GM12878 (cell line): Measurements from ENCODE around the gene ARHGAP26.

Source experiments
- JUND ChIP-seq: IDR thresholded peaks from 2 replicates; pipeline ENCODE4 v1.6.1; 2012; ENCODE audit warnings: low read depth, mild to moderate bottlenecking, low read length, improper control_type of control experiment, moderate library complexity
- MYC ChIP-seq: IDR thresholded peaks from 2 replicates; pipeline ENCODE4 v1.6.1; 2011; ENCODE audit warnings: mild to moderate bottlenecking, low read length, moderate library complexity, inconsistent platforms; ENCODE audit not compliant: insufficient read depth, insufficient replicate concordance, insufficient read length, severe bottlenecking
- NR2C2 ChIP-seq: IDR thresholded peaks from 2 replicates; pipeline ENCODE4 v1.6.1; 2011; ENCODE audit warnings: borderline replicate concordance, low read depth; ENCODE audit not compliant: control insufficient read depth, insufficient read length
- TARDBP ChIP-seq: IDR thresholded peaks from 2 replicates; pipeline ENCODE4 v1.6.1; 2016; ENCODE audit warnings: borderline replicate concordance
- TF ChIP-seq, protein P1 (sequence below), 3 experiments: IDR thresholded peaks in 2 of 3; conservative IDR thresholded peaks in 1 of 3; 2 replicates each; pipeline ENCODE4 v1.5.1; 2011; ENCODE audit warnings: low read depth in 3 of 3, low read length in 3 of 3, mild to moderate bottlenecking in 3 of 3, control low read depth in 2 of 3, moderate library complexity in 2 of 3, inconsistent platforms in 1 of 3, mixed read lengths in 1 of 3; ENCODE audit not compliant: control insufficient read depth in 2 of 3, insufficient read depth in 1 of 3; ENCODE audit errors: extremely low read depth in 1 of 3
- TF ChIP-seq, protein P2 (sequence below): IDR thresholded peaks from 2 replicates; pipeline ENCODE4 v1.6.1; 2012; ENCODE audit warnings: low read length, inconsistent platforms
- TF ChIP-seq, protein P3 (sequence below): IDR thresholded peaks from 2 replicates; pipeline ENCODE4 v1.6.1; 2012; ENCODE audit warnings: mild to moderate bottlenecking, low read depth, low read length

DNA sequence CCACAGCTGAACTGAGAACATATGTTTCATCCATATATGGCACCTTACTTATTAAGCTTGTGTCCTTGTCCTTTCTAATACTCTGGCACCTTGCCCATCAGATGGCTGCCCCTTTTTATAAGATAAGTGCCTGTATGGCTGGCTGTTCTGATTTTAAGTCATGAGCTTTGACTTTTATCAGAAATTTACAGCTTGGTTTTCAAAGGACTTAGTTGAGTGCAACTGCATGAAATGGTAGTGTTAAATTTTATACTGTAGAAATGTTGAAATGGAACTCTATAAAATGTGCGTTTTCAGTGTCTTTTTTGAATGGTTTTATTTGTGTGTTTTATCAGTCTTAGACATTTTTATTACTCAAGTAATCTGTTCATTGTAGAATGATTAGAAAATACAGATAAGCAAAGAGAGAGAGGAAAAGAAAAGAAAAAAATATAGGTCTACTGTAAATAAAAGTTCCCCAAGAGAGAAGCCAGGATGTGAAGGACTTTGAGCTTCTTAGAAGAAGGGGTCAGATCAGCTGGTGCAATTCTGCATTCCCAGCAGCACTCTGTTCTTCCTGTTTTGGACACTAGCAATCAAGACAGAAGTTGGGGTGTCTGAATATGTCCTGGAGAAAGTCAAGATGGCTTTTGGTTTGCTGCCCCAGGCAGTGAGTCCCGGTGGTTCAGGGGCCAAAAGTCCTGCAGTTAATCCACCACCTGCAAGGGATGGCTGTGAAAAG is 38.9 kb downstream of the ARHGAP26 start:
- TF ChIP-seq, protein P1, sequence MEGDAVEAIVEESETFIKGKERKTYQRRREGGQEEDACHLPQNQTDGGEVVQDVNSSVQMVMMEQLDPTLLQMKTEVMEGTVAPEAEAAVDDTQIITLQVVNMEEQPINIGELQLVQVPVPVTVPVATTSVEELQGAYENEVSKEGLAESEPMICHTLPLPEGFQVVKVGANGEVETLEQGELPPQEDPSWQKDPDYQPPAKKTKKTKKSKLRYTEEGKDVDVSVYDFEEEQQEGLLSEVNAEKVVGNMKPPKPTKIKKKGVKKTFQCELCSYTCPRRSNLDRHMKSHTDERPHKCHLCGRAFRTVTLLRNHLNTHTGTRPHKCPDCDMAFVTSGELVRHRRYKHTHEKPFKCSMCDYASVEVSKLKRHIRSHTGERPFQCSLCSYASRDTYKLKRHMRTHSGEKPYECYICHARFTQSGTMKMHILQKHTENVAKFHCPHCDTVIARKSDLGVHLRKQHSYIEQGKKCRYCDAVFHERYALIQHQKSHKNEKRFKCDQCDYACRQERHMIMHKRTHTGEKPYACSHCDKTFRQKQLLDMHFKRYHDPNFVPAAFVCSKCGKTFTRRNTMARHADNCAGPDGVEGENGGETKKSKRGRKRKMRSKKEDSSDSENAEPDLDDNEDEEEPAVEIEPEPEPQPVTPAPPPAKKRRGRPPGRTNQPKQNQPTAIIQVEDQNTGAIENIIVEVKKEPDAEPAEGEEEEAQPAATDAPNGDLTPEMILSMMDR (IDR thresholded peaks at IDR 0.05 in 2 of 3, conservative IDR thresholded peaks at IDR 0.05 in 1 of 3; ENCODE audit: control insufficient read depth in 2 of 3, extremely low read depth in 1 of 3, insufficient read depth in 1 of 3, low read depth in 3 of 3, low read length in 3 of 3), result no peak
- TF ChIP-seq, protein P2, sequence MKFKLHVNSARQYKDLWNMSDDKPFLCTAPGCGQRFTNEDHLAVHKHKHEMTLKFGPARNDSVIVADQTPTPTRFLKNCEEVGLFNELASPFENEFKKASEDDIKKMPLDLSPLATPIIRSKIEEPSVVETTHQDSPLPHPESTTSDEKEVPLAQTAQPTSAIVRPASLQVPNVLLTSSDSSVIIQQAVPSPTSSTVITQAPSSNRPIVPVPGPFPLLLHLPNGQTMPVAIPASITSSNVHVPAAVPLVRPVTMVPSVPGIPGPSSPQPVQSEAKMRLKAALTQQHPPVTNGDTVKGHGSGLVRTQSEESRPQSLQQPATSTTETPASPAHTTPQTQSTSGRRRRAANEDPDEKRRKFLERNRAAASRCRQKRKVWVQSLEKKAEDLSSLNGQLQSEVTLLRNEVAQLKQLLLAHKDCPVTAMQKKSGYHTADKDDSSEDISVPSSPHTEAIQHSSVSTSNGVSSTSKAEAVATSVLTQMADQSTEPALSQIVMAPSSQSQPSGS, result no peak
- TF ChIP-seq NR2C2, result no peak
- no peak for TF ChIP-seq TARDBP
- TF ChIP-seq MYC, result no peak
- no peak for TF ChIP-seq JUND
- TF ChIP-seq, protein P3, sequence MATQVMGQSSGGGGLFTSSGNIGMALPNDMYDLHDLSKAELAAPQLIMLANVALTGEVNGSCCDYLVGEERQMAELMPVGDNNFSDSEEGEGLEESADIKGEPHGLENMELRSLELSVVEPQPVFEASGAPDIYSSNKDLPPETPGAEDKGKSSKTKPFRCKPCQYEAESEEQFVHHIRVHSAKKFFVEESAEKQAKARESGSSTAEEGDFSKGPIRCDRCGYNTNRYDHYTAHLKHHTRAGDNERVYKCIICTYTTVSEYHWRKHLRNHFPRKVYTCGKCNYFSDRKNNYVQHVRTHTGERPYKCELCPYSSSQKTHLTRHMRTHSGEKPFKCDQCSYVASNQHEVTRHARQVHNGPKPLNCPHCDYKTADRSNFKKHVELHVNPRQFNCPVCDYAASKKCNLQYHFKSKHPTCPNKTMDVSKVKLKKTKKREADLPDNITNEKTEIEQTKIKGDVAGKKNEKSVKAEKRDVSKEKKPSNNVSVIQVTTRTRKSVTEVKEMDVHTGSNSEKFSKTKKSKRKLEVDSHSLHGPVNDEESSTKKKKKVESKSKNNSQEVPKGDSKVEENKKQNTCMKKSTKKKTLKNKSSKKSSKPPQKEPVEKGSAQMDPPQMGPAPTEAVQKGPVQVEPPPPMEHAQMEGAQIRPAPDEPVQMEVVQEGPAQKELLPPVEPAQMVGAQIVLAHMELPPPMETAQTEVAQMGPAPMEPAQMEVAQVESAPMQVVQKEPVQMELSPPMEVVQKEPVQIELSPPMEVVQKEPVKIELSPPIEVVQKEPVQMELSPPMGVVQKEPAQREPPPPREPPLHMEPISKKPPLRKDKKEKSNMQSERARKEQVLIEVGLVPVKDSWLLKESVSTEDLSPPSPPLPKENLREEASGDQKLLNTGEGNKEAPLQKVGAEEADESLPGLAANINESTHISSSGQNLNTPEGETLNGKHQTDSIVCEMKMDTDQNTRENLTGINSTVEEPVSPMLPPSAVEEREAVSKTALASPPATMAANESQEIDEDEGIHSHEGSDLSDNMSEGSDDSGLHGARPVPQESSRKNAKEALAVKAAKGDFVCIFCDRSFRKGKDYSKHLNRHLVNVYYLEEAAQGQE, result no peak
